Osteocyte (in vitro differentiated cells): ENCODE measurements around the gene TFF1. TPM values are rescaled to one million over a fixed set of nuclear protein-coding genes. Genes with fewer than 3 reads are reported as not detected.

Experiments used
- DNase-seq: peaks from one replicate; pipeline ENCODE4 v3.0.0; 2021; ENCODE audit warnings: mixed read lengths; ENCODE audit not compliant: unreplicated experiment; ENCODE audit errors: extremely low spot score
- H3K27ac Mint-ChIP-seq: one replicate; pipeline ENCODE4 v1.8.0; 2021; ENCODE audit warnings: mild to moderate bottlenecking, mixed read lengths; ENCODE audit not compliant: unreplicated experiment
- H3K27me3 Mint-ChIP-seq: one replicate; pipeline ENCODE4 v1.8.0; 2021; ENCODE audit warnings: mixed read lengths; ENCODE audit not compliant: unreplicated experiment
- H3K36me3 Mint-ChIP-seq: one replicate; pipeline ENCODE4 v1.8.0; 2021; ENCODE audit warnings: mixed read lengths; ENCODE audit not compliant: unreplicated experiment
- H3K4me1 Mint-ChIP-seq: one replicate; pipeline ENCODE4 v1.8.0; 2021; ENCODE audit warnings: mixed read lengths; ENCODE audit not compliant: unreplicated experiment
- H3K4me3 Mint-ChIP-seq: one replicate; pipeline ENCODE4 v1.8.0; 2021; ENCODE audit warnings: mild to moderate bottlenecking, moderate library complexity, mixed read lengths; ENCODE audit not compliant: unreplicated experiment
- H3K9me3 Mint-ChIP-seq: one replicate; pipeline ENCODE4 v1.8.0; 2021; ENCODE audit warnings: mixed read lengths; ENCODE audit not compliant: unreplicated experiment
- total RNA-seq: library from RNA; stranded (reverse); gene quantifications from 2 replicates; pipeline ENCODE4 v1.2.1, GENCODE V29; 2021
- TF ChIP-seq, protein P1 (sequence below): fragments of 200-600 bp; sonication (generic); IDR thresholded peaks from 2 replicates; pipeline ENCODE4 v1.5.0; 2021; ENCODE audit warnings: antibody characterized with exemption, mild to moderate bottlenecking, moderate library complexity

TFF1 gene
- total RNA-seq, 1 donor from 2014 or later, result not detected

DNA sequence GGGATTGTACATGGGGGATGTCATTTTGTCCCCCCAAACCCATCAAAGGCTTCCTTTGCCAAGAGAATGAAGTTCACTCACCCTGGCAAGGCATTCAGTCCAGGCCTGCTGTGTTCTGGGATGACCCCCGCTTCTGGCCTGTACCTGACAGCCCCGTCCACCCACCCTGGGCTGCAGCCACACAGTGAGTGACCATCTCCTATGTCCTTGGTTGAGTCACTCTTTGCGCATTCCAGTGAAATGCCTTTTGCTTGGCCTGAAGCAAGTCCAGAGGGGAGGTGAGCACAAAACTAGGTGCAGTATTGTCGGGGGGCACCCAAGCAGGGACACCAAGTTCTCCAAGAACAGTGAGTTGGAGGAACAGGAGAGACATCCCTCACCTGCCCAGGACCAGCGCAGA, 19.3 kb upstream of the TFF1 start:
- Mint-ChIP-seq H3K4me3 (no peak overlapping the region), H3K9me3 (peaks cover 10% of the 10 kb centered on the region), H3K4me1 (peaks cover 15% of the 10 kb centered on the region), H3K36me3 (peaks cover 2% of the 10 kb centered on the region), H3K27me3 (peaks cover 23% of the 10 kb centered on the region), H3K27ac (no peak overlapping the region)
- TF ChIP-seq, protein P1, sequence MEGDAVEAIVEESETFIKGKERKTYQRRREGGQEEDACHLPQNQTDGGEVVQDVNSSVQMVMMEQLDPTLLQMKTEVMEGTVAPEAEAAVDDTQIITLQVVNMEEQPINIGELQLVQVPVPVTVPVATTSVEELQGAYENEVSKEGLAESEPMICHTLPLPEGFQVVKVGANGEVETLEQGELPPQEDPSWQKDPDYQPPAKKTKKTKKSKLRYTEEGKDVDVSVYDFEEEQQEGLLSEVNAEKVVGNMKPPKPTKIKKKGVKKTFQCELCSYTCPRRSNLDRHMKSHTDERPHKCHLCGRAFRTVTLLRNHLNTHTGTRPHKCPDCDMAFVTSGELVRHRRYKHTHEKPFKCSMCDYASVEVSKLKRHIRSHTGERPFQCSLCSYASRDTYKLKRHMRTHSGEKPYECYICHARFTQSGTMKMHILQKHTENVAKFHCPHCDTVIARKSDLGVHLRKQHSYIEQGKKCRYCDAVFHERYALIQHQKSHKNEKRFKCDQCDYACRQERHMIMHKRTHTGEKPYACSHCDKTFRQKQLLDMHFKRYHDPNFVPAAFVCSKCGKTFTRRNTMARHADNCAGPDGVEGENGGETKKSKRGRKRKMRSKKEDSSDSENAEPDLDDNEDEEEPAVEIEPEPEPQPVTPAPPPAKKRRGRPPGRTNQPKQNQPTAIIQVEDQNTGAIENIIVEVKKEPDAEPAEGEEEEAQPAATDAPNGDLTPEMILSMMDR, result no peak
- no peak for DNase-seq

DNA sequence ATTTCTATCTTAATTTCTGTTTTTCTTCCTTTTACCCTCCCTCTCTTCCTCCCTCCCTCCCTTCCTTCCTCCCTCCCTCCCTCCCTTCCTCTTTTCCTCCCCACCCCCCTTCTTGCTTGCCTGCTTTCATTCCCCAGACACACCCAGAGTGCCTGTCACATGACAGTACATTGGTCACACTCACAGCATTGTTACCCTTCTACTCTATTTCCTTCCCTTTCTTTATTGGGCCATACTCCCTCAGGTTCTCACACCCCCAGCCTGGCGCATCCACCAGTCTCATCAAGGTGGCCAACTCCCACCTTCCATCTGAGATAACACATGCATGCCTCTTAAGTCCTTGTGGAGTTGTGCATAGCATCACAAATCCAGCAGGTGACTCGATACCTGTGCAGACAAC, 18.7 kb upstream of the TFF1 start:
- no peak overlapping the region for H3K4me3 Mint-ChIP-seq
- no peak overlapping the region for H3K27ac Mint-ChIP-seq
- peaks cover 2% of the 10 kb centered on the region for H3K36me3 Mint-ChIP-seq
- H3K9me3 Mint-ChIP-seq, result peaks cover 10% of the 10 kb centered on the region
- DNase-seq, result no peak
- peaks cover 15% of the 10 kb centered on the region for H3K4me1 Mint-ChIP-seq
- TF ChIP-seq, protein P1, result no peak
- H3K27me3 Mint-ChIP-seq, result peaks cover 17% of the 10 kb centered on the region

DNA sequence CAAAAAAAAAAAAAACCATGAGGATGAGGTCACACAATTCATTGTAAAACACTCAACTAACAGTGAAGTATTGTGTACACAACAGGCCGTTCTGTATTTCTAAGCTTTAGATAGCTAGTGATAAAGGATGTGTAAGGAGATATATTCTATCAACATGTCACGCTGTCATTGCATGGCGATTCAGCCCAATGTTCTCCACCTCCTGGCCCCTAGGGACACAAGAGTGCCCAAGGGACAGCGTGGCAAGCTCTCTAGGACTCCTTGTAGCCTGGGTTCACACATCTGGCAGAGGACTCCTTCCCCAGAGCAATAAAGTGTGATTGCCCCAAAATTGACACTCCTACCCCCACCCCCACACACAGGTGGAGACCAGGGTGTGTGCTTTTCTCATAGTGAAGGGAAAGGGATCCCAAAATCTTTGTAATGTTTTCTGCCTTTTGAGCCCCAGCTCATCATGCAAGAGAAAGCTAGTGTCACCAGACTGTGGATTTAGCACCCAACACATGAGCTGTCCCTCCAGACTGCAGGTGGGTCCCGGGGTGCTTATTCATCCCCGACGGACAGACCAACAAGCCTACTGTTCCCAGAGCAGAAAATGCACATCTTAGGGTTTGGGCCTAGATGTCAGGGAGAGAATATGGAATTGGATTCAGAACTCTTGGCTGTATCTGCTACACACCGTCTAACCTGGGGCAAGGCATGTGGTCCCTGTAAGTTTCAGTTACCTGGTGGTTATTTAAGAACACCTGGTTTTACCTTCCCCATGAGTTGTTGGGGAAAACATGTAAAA, 18.0 kb upstream of the TFF1 start:
- TF ChIP-seq, protein P1, result no peak
- Mint-ChIP-seq H3K4me3 (no peak overlapping the region), H3K9me3 (peaks cover 10% of the 10 kb centered on the region), H3K36me3 (peaks cover 2% of the 10 kb centered on the region), H3K4me1 (peaks cover 12% of the 10 kb centered on the region), H3K27ac (no peak overlapping the region), H3K27me3 (peaks cover 12% of the 10 kb centered on the region)
- no peak for DNase-seq

DNA sequence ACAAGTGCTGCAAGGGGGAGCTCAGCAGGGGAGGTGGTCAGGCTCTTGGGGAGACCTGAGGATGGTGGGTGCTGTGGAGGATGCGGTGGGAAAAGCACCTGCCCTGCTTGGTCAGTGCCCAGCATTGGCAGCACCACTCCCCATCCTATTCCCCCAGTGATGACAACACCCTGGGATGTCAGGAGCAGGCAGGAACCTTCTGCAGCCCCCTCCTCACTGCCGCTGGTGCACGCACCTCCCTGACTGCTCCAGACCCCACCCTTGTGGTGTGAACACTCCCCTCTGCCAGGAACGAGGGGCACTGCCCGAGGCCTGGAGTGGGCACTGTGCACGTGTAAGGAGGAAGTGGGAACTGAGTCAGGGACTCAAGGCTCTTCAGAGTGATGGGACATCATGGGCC, 17.0 kb upstream of the TFF1 start:
- Mint-ChIP-seq H3K27me3 (peaks cover 11% of the 10 kb centered on the region), H3K27ac (no peak overlapping the region), H3K4me3 (no peak overlapping the region), H3K9me3 (peaks cover 10% of the 10 kb centered on the region), H3K36me3 (peaks cover 2% of the 10 kb centered on the region), H3K4me1 (peaks cover 6% of the 10 kb centered on the region)
- TF ChIP-seq, protein P1, result no peak
- DNase-seq, result no peak

DNA sequence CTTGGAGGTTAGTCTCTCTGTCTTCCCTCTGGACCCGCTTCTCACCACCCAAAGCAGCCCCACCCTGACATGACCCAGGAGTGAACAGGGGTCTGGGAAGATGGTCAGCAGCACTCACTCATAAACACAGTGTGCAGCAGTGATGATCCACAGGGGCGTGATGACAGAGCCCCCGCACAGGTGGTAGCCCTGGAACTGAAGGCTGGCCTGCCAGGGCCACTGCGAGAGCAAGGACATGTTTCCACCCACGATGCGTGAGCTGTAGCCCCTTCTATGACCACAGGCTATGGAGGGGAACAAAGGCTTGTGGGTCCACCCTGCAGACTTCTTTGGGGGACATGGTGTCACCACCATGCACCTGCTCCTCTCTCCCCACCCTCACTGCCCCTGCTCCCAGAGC, 16.6 kb upstream of the TFF1 start:
- H3K36me3 Mint-ChIP-seq, result peaks cover 2% of the 10 kb centered on the region
- H3K4me1 Mint-ChIP-seq, result peaks cover 6% of the 10 kb centered on the region
- H3K4me3 Mint-ChIP-seq, result no peak overlapping the region
- TF ChIP-seq, protein P1, result no peak
- no peak for DNase-seq
- peaks cover 10% of the 10 kb centered on the region for H3K27me3 Mint-ChIP-seq
- no peak overlapping the region for H3K27ac Mint-ChIP-seq
- peaks cover 10% of the 10 kb centered on the region for H3K9me3 Mint-ChIP-seq
